GM18867 (cell line): ENCODE results near the gene PRR30.
A peak's percentile ranks its signal among the peaks of the same experiment; 100 is the strongest.

Source experiments
- ATAC-seq: cut with Tn5 transposase; IDR thresholded peaks from one replicate; pipeline ENCODE4 v1.9.1; 2021; ENCODE audit warnings: mild to moderate bottlenecking, moderate library complexity; ENCODE audit not compliant: unreplicated experiment

Gene PRR30

DNA sequence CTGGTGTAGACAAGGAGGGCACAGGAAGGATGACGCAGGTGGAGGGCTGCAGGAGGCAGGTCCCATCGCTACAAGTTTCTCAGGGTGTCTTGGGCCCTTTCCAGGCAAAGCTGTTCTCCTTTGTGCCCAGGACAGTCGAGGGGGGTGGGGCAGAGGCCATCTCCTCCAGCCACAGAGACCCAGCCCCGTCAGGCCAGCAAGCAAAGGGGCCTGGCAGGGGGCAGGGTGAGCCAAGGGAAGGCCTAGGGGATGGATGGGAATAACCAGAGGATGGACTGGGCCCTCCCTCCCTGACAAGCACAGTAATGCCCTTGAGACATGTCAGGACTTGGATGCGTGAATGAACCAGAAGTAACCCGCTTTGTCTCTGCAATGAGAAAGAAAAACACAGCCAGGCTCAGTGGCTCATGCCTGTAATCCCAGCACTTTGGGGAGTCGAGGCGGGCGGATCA, 15.9 kb upstream of the PRR30 start:
- ATAC-seq, result no peak

DNA sequence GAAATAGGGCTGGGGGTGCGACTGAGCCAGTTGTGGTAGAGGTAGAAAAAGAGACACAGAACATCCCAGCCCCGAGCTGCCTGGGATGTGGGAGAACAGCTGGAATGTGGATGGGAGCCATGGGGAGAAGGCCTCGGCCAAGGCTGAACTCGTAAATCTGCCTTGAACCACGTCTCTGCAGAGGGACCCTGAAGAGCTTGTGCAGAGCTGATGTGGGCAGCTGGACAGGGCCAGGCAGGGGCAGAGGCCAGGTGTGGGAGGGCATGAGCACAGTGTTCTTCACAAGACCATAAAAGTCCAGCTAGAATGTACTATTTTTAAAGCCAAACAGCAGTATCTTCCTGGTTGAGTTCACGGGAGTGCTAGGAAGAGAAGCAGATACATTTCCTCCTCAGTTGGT, 15.3 kb upstream of the PRR30 start:
- no peak for ATAC-seq

DNA sequence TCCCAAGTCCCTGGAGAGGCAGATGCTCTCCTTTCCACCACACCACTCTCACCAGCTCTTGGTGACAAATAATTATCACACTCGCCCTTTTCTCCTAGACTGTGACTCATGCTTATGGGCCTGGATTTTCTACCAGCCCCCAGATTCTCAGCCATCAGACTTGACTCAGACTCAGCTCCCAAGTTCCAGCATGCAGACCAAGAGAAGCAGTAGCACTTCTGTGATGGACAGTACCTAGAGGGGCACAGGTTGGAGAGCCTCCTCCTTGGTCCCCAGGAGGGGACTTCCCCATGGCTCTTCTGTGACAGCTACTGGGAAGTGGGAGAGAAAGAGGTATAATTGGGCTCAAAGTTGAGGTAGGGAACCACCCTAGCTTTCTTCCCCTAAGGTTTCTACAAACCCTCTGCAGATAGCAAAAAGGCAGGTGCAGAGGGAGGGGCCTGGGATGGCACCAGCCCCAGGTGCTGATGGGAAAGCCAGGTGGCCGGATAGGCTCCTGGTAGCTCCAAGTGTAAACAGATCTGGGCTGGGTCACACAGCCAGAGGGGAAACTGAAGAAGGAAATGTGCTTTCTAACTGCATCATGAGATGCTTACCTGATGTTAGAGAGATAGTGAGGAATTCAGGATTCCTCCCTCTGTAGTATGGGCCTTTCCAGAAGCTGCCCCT, 13.7 kb upstream of the PRR30 start:
- no peak for ATAC-seq

DNA sequence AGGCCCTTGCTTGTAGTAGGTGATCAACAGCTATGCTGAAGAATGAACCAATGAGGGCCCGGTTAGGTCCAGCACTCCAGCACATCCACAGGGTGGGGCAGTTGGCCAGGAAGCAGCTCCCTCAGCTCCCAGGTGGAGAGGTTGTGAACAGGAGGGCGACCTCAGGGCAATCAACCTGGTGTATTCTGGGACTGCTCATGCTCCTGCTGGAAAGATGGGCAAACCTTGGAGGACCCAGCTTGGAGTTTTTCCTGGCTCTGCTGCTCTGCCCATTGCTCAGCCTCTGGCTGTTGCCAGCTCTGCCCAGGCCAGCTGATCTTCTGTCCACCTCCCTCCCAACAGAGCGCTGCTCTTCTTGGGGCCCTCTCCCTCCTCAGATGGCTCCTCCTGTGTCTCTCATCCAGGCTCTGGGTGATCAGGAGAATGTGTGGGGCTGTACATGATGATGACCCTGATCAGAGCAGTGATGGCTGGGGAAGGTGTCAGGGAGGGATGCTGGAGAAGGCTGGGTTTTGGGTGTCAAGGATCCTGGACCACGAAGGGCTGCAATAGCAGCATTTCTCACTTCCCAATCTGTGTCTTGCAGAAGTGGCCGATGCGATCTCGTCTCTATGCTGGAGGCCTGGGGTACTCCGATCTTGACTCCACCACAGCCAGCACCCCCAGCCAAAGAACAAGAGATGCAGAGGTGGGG, 13.0 kb upstream of the PRR30 start:
- no peak for ATAC-seq

DNA sequence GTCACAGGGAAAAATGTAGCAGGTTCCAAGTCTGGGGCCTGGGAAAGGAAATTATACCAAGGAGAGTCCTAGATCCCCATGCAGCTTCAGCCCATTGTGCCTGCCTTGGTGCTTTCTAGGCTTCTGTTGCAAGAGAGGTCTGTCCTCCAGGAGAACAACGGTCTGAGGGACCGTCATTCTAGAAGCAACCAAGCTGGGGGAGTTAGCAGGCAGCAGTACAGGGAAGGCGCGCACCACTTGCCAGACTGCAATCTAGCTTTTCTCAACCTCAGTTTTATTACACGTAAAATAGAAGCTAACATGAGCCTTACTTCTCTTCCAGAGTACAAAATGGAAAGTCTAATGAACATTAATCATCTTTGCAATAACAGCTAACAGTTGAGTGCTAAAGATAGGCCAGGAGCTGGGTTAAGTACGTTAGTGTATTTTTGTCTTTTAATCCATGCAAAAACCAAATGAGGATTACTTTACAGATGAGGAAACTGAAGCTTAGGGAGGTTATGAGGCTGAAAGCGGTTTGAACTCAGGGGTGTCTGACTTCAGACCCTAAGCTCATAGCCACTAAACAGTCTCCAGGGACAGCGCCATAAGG, 11.5 kb upstream of the PRR30 start:
- no peak for ATAC-seq

DNA sequence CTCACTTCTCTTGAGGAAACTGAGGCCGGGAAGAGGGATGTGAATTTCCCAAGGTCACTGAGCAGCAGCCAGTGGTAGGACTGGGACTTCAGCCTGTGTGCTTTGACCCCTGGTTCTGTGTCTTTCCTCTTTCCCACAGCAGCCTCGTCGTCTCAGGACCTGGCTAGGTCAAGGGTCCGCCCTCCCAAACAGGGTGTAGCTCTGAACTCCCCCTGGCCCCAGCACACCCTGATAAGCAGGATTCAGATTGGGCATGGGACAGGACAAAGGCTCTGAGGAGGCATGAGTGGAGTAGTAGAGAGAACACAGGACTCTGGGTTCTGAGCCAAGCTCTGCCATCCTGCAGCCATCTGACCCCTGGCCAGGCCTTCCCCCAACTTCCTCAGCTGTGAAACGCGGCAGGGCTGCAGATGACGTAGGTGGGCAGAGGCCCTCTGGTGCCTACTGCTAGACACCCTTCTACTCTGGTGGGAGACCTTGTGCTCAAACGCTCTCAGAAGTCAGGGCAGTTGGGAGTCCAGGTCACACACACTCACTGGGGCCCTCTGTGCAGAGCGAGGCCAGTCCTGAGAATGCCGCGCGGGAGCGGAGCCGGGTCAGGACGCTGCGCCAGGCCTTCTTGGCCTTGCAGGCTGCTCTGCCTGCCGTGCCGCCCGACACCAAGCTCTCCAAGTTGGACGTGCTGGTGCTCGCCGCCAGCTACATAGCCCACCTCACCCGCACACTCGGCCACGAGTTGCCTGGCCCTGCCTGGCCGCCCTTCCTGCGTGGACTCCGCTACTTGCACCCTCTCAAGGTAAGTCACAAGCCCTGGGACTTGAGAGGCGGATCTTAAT, 10.6 kb upstream of the PRR30 start:
- ATAC-seq, result no peak

DNA sequence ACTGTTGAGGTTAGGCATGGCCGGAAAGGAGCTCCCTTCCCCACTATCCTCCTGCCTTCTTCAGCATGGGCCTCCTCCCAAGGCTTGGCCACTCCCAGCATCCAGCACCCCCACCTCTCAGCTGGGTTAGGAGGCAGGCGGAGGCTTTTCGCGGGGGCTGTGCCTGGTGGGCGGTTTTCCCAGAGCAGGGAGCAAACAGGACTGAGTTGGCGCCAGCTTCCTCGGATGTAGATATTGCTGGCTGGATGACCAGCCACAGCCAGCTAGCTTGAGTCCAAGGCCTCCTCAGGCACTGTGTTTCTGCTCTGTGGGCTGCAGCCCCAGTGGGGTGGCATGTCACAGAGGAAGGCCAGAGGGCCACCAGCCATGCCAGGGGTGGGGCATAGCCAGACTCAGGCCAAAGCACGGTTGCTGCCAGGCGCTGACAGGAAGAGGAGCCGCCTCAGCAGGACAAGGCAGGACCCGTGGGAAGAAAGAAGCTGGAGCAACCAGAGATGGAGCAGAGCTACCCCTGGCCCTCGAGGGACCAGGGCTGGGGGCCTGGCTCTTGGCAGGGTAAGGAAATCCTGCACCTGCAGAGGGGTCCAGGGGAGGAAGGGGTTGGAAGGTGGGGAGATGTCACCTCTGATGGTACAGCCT, 9.7 kb upstream of the PRR30 start, which contains the start of gene TCF23:
Gene TCF23 (plus strand): TSS at position 204 of the 639 bp plus-strand sequence. CDS start 130 bp downstream, at position 334.
- ATAC-seq, result no peak

DNA sequence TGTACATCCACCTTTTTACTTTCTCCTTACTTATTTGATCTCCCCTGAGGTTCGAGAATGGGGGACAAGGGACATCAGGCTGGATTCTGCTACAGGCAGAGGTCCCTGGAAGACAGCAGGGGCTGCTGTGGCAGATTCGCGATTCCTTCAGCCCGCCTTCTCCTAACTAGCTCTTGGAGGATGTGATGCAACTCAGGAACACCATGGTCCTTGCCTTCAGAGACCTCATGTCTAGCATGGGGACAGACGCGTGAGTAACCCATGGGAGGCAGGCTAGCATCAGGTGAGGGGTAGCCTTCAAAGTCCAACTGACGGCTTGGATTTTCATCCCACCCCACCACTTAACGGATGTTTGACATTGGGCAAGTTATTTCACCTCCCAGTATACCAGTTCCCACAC, 8.7 kb upstream of the PRR30 start:
- no peak for ATAC-seq

DNA sequence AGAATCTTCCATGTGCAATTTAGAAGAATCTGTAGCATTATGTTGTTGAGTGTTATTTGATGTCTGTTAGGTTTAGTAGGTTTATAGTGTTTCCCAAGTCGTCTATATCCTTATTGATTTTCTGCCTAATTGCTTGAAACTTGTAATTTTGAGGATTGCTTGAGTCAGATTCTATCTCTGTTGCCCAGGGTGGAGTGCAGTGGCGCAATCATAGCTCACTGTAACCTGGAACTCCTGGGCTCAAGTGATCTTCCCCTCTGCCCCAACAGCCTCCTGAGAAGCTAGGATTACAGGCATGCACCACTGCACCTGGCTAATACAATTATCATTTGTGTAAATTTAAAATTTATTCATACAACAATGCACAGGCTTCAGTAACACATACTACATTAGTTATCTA, 6.5 kb upstream of the PRR30 start:
- no peak for ATAC-seq

DNA sequence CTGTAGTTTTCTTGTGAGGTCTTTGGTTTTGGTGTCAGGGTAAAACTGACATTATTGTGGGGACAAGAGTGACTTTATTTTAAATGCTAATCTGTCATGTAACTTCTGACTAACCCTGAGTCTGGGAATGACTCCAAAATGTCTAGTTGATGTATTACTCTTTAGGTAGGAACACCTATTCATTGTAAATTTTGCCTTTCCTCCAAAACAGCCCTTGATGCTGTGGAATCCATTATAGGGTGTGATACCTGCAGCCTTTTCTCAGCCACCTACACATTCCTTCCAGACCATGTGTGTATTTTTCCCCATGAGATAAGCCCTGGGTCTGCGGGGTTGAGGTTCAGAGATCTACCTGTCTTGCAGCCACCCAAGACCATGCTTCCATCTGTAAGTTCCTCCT, 4.1 kb upstream of the PRR30 start:
- ATAC-seq, result no peak

DNA sequence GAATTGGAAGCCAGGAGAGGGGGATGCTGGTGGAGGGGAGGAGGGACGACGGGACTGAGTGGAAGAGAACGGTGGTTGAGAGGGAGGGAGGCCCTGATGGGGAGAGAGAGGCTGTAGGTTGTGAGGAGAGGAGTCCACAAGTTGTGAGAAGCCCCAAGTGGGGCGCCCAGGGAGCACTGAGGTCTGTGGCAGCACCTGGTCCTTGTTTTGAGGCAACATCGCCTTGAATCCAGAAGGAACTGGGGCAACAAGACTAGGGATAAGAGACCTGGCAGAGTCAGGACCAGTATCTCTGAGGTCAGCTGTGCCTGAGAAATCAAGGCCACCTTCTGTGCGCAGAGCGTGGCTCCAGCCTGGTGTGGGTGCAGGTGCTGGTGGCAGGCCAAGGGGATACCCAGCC, 1.1 kb downstream of the PRR30 start:
- ATAC-seq, result no peak

DNA sequence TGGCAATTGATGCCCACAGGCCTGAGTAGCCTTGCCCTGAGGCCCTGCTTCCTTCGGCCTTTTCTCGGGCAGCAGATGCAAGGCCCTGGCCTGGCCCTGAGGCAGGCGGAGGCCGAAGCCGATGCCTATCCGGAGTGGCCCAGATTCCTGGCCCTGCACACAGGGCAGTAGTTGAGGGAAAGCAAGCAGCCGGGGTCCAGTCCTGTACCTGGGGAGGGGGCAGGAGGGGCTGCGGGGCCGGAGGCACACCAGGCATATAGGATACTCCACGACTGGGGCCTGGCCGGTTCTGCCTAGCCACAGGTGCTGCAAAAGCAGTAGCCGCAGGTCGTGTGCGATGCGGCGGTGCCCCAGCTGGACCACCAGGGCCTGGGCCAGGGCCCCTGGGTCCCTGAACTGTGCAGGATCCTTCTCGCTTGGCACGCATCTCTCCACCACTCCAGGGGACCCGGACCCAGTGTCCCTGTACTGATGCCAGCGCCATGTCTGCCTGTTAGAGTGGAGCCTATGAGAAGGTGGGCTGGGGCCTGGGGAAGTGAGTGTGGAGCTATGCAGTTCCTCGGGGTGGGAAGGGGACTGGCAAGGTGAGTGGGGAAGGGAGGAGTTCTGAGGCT, 1.8 kb downstream of the PRR30 start:
- no peak for ATAC-seq

DNA sequence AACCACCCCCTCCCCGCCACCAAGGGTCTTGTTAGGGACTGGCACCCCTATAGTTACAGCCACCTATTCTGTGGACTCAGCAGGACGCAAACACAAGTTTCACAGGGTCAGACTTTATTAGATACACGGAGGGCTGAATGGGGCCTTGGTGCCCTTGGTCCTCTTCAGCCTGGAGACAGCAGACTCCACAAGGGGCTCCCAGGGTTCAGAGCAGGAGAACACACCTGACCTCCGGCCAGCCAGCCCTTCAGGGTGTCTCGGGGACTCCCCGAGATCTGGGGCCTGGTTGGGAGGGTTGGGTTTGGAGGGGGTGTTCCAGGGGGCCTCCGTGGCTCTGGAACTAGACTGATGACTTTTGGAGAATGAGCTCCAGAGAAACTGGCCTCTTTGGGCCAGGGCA, 2.5 kb downstream of the PRR30 start:
- ATAC-seq, result no peak

DNA sequence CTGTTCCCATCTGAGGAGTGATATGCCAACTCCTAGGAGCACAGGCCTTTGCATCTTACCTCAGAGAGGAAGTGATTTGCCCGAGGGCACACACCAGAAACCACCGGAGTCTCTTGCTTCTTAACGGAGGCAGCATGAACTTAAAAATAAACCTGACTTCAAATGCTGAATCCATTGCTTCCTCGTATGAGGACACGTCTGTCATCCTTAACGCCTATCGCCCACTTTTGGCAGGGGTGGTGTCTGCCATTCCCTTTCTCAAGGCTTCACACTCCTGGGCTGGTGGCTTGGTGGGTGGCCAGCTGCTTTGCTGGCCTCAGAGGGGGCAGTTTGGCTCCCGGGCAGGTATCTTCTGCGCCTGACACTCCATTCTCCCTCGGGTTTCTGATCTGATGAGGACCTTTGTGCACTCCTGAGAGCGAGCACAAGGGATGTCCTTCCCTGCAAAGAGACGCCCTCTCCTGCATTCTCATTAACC, 3.7 kb downstream of the PRR30 start:
- ATAC-seq, result no peak

DNA sequence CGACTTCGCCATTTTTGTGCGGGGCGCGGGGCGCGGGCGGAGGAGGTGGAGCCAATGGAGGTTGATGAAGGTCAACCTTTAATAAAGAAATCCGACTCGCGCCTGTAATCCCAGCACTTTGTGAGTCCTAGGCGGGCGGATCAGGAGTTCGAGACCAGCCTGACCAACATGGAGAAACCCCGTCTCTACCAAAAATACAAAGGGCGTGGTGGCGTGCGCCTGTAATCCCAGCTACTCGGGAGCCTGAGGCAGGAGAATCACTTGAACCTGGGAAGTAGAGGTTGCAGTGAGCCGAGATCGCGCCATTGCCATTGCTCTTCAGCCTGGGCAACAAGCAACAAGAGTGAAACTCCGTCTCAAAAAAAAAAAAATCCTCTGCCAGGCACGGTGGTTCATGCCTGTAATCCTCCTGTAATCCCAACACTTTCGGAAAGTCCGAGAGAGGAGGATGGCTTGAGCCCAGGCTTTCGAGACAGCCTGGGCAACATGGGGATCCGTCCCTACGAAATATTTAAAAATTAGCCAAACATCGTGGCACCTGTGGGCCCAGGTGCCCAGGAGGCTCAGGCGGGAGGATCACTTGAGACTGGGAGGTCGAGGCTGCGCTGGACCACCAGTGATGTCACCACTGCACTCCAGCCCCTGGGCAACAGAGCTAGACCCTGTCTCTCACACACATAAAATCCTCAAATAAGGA, 4.3 kb downstream of the PRR30 start:
- ATAC-seq, result no peak

DNA sequence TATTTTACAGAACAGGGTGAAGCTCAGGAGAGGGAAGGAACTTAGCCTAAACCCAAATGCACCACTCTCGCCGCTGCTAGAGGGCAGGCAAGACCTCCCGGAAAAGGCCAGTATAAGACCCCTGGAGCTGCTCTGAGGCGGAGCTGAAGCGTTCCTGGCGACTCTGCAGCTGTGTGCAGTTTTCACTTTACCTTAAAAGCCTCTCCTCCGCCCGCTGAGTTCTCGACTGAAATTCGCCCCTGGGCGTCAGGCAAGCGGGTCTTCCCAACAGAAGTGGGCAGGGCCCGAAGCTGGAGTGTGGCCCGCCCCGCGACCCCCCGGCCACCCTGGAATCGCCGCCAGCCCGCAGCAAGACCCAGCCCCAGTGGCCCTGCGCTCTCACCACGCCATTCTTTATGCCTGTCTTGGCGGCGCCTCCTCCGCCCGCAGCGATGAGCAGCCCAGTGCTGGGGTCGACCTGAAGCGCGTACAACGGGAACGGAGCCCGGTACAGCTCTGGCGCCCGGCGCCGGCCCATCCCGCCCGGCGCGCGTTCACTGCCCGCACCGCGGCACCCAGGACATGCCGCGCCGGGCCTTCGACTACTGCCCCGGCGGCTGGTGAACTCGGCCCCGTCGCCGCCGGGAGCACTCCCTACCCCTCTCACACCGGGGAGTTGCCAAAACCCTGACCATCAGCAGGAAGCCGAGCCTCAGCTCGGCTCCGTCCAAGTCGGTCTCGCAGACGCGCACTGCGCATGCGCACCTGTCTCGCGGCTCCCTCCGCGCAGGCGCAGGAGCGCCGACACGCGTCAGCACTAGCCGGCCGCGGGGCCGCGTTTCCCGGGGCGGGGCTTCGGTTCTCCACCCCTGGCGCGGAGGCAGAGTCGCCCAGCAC, 5.1 kb downstream of the PRR30 start, which contains the start of gene PREB:
Gene PREB (minus strand): TSS at position 732 of the 876 bp plus-strand sequence. CDS start 215 bp downstream, at position 517.
- peak; percentile 88 for ATAC-seq

DNA sequence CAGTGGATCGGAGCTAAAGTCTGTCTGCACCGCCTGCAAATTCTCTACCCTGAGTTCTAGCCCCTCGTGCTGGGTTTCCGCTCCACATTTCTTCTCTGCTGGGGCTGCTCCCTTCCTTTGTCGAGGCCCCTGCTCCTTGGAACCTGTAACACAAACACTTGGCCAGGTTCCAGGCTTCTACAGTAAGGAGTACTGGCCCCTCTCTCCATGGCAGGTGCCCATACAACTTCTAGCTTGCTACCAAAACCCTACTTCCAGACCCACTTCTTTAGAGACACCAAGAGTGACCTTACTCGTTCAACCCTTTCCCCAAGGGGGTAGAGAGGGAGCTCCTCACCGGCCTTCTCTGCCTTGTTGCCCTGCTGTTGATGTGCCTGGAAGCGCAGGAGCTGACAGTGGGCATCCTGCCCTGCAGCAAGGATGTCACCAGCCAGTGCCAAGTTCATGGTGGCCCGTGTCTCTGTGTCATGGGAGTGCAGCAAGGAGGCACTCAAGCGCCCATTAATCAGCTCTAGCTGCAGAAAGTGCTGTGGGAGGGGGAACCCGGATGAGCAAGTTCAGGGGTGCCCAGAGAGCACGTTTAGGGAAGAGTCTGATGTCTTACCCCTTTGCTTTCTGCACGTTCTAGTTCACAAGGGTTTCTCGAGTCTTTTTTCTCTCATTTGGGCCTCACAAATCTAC, 5.9 kb downstream of the PRR30 start:
- ATAC-seq, result no peak

DNA sequence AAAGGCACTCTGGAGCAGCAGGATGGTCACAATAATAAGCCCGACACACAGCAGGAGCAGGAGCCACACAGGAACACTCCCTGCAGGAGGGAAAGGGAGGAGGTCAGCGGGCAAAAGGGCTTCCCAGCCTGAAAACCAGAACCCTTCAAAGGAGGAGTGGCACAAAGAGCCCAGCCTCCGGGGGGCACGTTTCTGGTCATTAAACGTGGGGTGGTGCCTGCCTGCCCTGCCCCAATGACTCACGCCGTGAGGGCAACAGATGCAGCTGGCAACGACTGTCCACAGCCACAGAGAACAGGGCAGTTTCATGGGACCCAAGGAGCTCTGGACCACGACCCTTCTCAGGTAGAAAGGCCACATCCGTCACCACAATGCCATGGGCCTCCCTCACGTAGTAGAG, 7.8 kb downstream of the PRR30 start:
- no peak for ATAC-seq
